PC-3 (cell line): ENCODE results near the gene ALDOC. TPM values are rescaled to one million over a fixed set of nuclear protein-coding genes. Genes with fewer than 3 reads are reported as not detected.

Experiments
- ATAC-seq: fragments of 200-7000 bp; cut with Tn5 transposase; 2 replicates; pipeline ENCODE4 v1.9.1; 2020; ENCODE audit warnings: mild to moderate bottlenecking, moderate library complexity
- BruUV-seq: library from RNA; stranded (reverse); fragments of 400-500 nt; replicated peaks from 2 replicates; lab custom pipeline; 2021; lab: Mats Ljungman, UMichigan
- CTCF ChIA-PET: fragments of 300-600 bp; sonication (Branson Sonifier 250); formaldehyde crosslinking; loops from one replicate; lab custom pipeline; 2022; ENCODE audit warnings: antibody characterized with exemption; lab: Charles Lee
- POLR2A ChIA-PET: fragments of 300-600 bp; sonication (Branson Sonifier 250); formaldehyde crosslinking; loops from one replicate; lab custom pipeline; 2022; ENCODE audit warnings: antibody characterized with exemption; ENCODE audit not compliant: unreplicated experiment; lab: Charles Lee
- DNase-seq: peaks from one replicate; pipeline ENCODE4 v3.0.0-alpha.2; 2015
- H2AFZ ChIP-seq: fragments of 300-600 bp; sonication (generic); 2 replicates; pipeline ENCODE4 v1.6.0; 2016; ENCODE audit warnings: antibody characterized with exemption, low read length
- H3F3A ChIP-seq: fragments of 300-600 bp; sonication (generic); one replicate; pipeline ENCODE4 v1.6.0; 2017; ENCODE audit warnings: antibody characterized with exemption, low read length, control low read depth, mild to moderate bottlenecking; ENCODE audit not compliant: unreplicated experiment
- H3K27ac ChIP-seq: fragments of 300-600 bp; sonication (generic); 2 replicates; pipeline ENCODE4 v1.5.1; 2016; ENCODE audit warnings: mild to moderate bottlenecking, low read length
- H3K27me3 ChIP-seq: fragments of 300-600 bp; sonication (generic); 2 replicates; pipeline ENCODE4 v1.6.1; 2016; ENCODE audit warnings: low read length, mixed read lengths
- H3K36me3 ChIP-seq: fragments of 300-600 bp; sonication (generic); 2 replicates; pipeline ENCODE4 v1.6.1; 2016; ENCODE audit warnings: low read depth, mixed run types, low read length, mixed read lengths
- H3K4me1 ChIP-seq: fragments of 300-600 bp; sonication (generic); 2 replicates; pipeline ENCODE4 v1.5.1; 2016; ENCODE audit warnings: low read length; ENCODE audit not compliant: insufficient read depth
- H3K4me2 ChIP-seq: fragments of 300-600 bp; sonication (generic); 2 replicates; pipeline ENCODE4 v1.6.0; 2016; ENCODE audit warnings: low read length
- H3K4me3 ChIP-seq: fragments of 300-600 bp; sonication (generic); 2 replicates; pipeline ENCODE4 v1.5.1; 2016; ENCODE audit warnings: mild to moderate bottlenecking, low read length, mixed read lengths
- H3K79me2 ChIP-seq: fragments of 300-600 bp; sonication (generic); 2 replicates; pipeline ENCODE4 v1.6.1; 2017; ENCODE audit warnings: low read length, mixed read lengths
- H3K9ac ChIP-seq: fragments of 300-600 bp; sonication (generic); 2 replicates; pipeline ENCODE4 v1.6.0; 2016; ENCODE audit warnings: mild to moderate bottlenecking, low read length
- H3K9me2 ChIP-seq: fragments of 300-600 bp; sonication (generic); replicated peaks from 2 replicates; pipeline ENCODE4 v1.6.1; 2016; ENCODE audit warnings: mixed run types, low read length, mixed read lengths
- H3K9me3 ChIP-seq: fragments of 300-600 bp; sonication (generic); 2 replicates; pipeline ENCODE4 v1.6.1; 2016; ENCODE audit warnings: low read length, mixed read lengths
- H4K20me1 ChIP-seq: fragments of 300-600 bp; sonication (generic); 2 replicates; pipeline ENCODE4 v1.6.1; 2016; ENCODE audit warnings: low read length, mixed read lengths
- CTCF ChIP-seq: fragments of 300-600 bp; sonication (generic); conservative IDR thresholded peaks from 2 replicates; pipeline ENCODE4 v1.5.1; 2017; ENCODE audit warnings: antibody characterized with exemption, low read depth, mild to moderate bottlenecking, low read length
- EZH2 ChIP-seq: fragments of 300-600 bp; sonication (generic); IDR thresholded peaks from one replicate; pipeline ENCODE4 v1.6.1; 2017; ENCODE audit warnings: antibody characterized with exemption, mild to moderate bottlenecking, low read length; ENCODE audit not compliant: unreplicated experiment
- EZH2phosphoT487 ChIP-seq: fragments of 300-600 bp; sonication (generic); IDR thresholded peaks from 2 replicates; pipeline ENCODE4 v1.6.1; 2018; ENCODE audit warnings: mild to moderate bottlenecking, antibody characterized with exemption, low read length, borderline replicate concordance
- intact Hi-C: fragments of 100-400 bp; cut with micrococcal nuclease; formaldehyde crosslinking; loops from 2 replicates; pipeline ENCODE4 v1.9.0; 2023
- total RNA-seq: library from RNA; depleted of rRNA; stranded (reverse); fragments of >200 nt; gene quantifications from 2 replicates; pipeline ENCODE4 v1.2.3, GENCODE V29; 2014

ALDOC gene
- total RNA-seq, 1 experiment from 2014 or later = 42.6 TPM

DNA sequence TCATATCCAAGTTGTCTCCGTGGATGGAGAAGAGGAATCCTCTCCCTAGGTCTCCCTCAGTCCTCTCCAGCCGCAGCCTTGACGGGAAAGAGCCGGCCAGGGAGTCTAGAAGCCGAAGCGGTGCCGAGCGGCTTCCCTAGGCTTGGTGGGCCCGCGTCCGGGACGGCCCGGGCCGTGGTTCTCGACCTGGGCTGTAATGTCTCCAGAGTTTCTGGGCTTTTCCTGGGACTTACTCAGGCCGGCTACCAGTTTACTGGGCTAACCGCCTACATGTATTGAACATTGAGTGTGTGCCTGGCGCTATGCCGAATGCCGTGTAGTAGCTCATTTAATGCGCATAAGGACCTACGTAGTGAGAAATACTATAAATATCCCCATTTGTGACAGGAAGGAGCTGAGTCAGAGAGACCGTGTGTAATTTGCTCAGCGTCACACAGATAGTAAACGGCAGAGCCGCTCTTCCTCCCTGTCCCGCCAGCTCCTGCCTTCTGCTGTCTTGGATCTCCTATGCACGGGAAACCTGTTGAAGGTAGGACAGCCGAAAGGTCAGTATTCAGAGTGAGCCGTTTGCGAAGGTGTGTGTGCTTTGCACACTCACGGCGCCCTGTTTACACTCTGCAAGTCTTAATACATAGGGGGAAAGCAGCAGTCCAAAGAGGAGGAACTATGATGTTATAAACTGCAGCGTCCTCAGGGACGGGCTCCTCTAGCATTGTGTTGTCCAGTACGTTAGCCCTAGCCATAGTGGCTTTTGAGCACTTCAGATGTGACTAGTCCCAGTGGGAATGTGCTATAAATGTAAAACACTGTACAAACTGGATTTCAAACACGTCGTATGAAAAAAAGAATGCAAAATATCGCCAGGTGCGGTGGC, 22.9 kb upstream of the ALDOC start:
- Histone ChIP-seq H3K9me3 (no peaks in the 10 kb centered on the region), H3K79me2 (peaks cover 18% of the 10 kb centered on the region), H2AFZ (peak overlapping the region; percentile 98), H4K20me1 (no peaks in the 10 kb centered on the region), H3K4me2 (peak overlapping the region; percentile 99), H3K27ac (peak overlapping the region; percentile 98), H3K9me2 (no peaks in the 10 kb centered on the region), H3K9ac (peak overlapping the region; percentile 91), H3F3A (peaks cover 9% of the 10 kb centered on the region), H3K4me3 (peak overlapping the region; percentile 98), H3K36me3 (no peaks in the 10 kb centered on the region), H3K27me3 (no peaks in the 10 kb centered on the region), H3K4me1 (peaks cover 8% of the 10 kb centered on the region; the same call in 1 of the 2 replicates)
- ATAC-seq (peak; percentile 77), DNase-seq (peak; percentile 80)
- ChIA-PET POLR2A (interaction anchor here (0.6 kb wide), 1 partner anchor 111 kb away, joined by 5 read pairs; no protein-coding TSS in a partner anchor), CTCF (no interaction called here)
- intact Hi-C loops = no loop called here
- BruUV-seq = TSS peak; percentile 83
- TF ChIP-seq EZH2phosphoT487 = no peak
- no peak for TF ChIP-seq EZH2
- no peak for TF ChIP-seq CTCF

DNA sequence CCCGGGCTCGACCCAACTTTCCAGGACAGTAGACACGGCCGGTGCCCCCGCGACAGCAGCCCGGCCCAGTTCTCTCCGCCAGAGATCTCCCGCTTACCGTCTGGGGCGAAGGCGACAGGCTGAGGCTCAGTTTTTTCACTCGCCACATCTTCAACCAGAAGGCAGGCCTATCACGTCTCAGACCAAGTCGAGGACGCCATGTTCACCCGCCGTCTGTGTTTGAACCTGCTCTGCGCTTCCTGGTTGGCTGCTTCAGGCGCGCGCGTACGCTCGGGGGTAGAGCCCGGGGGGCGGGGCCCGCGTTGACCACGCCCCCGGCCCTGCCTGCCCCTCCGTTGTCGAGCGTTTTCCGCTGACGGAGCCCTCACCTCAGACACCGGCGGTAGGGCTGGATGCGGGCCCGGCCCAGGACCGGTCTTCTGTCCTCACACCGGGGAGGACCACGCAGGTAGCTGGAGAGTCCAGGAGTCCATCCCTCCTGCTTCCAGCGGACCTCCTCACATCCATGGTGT, 22.2 kb upstream of the ALDOC start, which contains the start of gene SPAG5:
SPAG5 (minus strand) TSS at position 227 of the 512 bp plus-strand sequence; CDS start at position 148, 79 bp downstream.
- CTCF ChIA-PET = no interaction called here
- no TSS peak for BruUV-seq

More for the DNA sequence above, 22.2 kb upstream of the ALDOC start, which contains the start of gene SPAG5:
- DNase-seq (peak; percentile 90), ATAC-seq (peak; percentile 80)
- Histone ChIP-seq H3K9me3 (no peaks in the 10 kb centered on the region), H3K27ac (peak within 1 kb of the TSS; percentile 98), H3K9me2 (no peaks in the 10 kb centered on the region), H3K4me3 (peak within 1 kb of the TSS; percentile 98), H3K36me3 (no peaks in the 10 kb centered on the region), H3K27me3 (no peaks in the 10 kb centered on the region), H3F3A (peaks cover 9% of the 10 kb centered on the region), H2AFZ (peak within 1 kb of the TSS; percentile 98), H3K79me2 (peaks cover 21% of the 10 kb centered on the region), H4K20me1 (no peaks in the 10 kb centered on the region), H3K4me1 (peaks cover 8% of the 10 kb centered on the region; the same call in 1 of the 2 replicates), H3K9ac (peak within 1 kb of the TSS; percentile 91), H3K4me2 (peak within 1 kb of the TSS; percentile 99)
- POLR2A ChIA-PET = no interaction called here
- intact Hi-C loops = no loop called here
- no peak for TF ChIP-seq EZH2phosphoT487
- no peak for TF ChIP-seq CTCF
- no peak for TF ChIP-seq EZH2
